ENCODE results near the gene SERPINA3.

Gene SERPINA3

DNA sequence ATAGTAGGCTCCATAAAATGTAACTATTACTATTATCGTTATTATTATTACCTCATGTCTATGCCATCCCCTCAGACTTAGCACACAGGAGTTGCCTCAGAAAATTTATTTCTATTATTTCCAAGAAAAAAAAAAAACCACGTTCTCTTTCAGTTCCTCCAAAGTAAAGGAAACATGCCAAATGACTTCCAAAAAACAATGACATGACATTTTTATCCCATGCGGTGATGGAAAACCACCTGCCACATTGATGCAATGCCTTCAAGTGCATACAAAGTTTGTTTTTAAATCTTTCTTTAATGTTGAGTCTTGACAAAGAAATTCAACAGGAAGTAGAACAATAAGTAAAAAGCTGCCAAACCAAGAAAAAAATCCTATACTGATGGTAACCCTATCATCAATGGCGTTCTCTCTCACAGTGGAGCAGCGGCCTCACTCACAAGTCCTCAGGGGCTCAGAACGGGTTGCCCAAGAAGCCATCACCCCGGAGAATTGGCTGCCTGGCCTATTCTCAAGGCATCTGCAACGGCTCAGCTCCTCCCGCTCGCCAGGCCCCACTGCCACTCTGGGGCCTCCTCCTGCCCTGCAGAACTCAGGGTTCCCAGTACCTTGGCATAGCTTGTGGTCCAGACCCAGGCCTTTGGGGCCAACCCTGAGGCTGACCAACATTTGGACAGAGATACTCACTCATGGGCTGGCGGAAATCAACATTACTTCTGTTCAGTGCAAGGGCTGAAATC, 51.9 kb downstream of the SERPINA3 start:
- no peak for DNase-seq (ENCODE audit: low read depth)
- TF ChIP-seq, protein P1, sequence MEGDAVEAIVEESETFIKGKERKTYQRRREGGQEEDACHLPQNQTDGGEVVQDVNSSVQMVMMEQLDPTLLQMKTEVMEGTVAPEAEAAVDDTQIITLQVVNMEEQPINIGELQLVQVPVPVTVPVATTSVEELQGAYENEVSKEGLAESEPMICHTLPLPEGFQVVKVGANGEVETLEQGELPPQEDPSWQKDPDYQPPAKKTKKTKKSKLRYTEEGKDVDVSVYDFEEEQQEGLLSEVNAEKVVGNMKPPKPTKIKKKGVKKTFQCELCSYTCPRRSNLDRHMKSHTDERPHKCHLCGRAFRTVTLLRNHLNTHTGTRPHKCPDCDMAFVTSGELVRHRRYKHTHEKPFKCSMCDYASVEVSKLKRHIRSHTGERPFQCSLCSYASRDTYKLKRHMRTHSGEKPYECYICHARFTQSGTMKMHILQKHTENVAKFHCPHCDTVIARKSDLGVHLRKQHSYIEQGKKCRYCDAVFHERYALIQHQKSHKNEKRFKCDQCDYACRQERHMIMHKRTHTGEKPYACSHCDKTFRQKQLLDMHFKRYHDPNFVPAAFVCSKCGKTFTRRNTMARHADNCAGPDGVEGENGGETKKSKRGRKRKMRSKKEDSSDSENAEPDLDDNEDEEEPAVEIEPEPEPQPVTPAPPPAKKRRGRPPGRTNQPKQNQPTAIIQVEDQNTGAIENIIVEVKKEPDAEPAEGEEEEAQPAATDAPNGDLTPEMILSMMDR (conservative IDR thresholded peaks at IDR 0.05; ENCODE audit: low read length), result no peak
- no peak overlapping the region for H3K4me3 ChIP-seq (ENCODE audit: low read length)

DNA sequence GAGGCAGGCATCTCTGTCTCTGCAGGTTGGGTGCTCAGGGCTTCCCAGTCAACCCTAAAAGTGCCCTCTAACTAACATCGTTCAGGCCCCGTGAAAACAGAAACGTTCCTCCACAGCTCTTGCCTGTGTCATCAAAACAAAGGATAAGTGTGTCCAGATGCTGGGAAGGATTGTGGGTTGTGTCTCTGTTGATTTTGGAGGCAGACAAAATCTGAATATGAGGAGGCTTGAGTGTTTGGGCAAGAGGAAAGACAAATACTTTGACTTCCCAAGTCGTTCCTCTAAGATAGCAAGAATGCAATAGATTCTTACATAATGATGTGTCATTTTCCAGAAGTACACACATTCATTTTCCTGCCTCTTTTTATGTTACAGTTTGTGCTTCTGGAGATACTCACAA, 52.9 kb downstream of the SERPINA3 start:
- TF ChIP-seq, protein P1 (conservative IDR thresholded peaks at IDR 0.05; ENCODE audit: low read length), result no peak
- H3K4me3 ChIP-seq (ENCODE audit: low read length), result no peak overlapping the region
- peak; percentile 90 for DNase-seq (ENCODE audit: low read depth)

DNA sequence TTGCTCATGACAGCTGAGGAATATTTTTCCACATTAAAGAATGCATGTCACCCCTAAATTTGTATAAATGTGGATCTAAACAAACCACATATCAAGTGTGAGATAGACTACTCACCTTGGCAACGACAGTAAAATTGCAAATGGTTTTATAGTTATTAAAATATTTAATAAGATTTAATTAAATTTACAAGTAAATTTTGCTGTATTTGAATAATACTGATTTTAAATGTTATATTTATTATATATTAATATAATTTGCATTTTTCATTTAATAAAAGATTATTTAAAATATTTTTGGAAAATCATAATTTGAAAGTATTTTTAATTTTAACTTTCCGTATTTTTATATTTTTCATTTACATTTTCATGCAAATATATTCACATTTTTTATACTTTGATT, 53.4 kb downstream of the SERPINA3 start:
- DNase-seq (ENCODE audit: low read depth), result no peak
- TF ChIP-seq, protein P1 (conservative IDR thresholded peaks at IDR 0.05; ENCODE audit: low read length), result no peak
- H3K4me3 ChIP-seq (ENCODE audit: low read length), result no peak overlapping the region

DNA sequence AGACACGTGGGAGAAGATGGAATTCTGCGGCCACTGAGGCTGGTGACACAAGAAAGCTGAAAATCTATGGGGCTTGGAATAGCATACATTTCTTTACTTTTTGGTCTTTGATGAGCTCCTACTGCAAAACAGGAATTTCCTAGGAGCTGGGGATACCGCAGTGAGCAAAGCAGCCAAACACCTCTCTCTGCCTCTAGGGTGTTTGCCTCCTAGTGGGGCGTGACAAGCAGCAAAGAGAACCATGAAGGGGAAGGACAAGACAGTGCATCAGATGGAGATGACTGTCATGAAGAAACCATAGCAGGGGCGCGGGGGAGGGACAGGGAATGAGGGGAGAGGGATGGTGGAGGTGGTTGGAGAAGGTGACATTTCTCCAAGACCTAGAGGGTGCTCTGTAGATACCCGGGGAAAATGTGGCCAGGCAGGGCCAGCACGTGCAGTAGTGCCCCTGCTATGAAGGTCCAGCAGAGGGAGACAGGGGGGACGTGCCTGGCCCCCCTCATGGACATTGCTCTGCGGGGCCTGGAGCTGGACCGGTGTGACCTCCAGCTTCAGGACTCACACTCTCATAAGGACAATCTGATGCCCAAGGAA, 58.6 kb downstream of the SERPINA3 start:
- H3K4me3 ChIP-seq (ENCODE audit: low read length), result no peak overlapping the region
- TF ChIP-seq, protein P1 (conservative IDR thresholded peaks at IDR 0.05; ENCODE audit: low read length), result no peak
- no peak for DNase-seq (ENCODE audit: low read depth)

DNA sequence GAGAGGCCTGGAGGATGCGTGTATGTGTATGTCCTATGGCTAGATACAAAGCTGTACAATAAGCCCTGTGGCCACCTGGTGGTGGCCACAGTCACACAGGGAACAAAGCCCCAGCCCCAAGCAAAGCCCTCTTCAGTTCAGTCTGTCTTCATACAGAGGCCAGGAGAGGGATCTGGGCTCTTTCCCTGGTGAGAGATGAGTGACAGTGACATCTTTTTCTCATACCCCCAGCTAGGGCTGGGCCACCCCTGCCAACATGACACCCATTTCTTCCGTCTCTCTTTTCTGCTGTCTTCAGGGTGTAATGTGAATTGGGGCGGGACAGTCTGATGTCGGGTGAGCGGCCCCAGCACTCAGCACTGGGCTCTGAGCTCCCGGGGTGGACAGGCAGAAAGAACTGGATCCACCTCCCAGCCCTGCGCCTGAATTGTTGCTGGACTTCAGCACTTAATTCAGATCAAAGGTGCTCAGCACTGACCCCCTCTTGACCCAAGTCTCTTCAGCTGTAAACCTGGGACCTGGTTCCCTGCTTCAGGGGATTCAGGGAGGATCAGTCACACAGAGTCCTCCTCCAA, 59.8 kb downstream of the SERPINA3 start:
- DNase-seq (ENCODE audit: low read depth), result no peak
- no peak overlapping the region for H3K4me3 ChIP-seq (ENCODE audit: low read length)
- TF ChIP-seq, protein P1 (conservative IDR thresholded peaks at IDR 0.05; ENCODE audit: low read length), result no peak

DNA sequence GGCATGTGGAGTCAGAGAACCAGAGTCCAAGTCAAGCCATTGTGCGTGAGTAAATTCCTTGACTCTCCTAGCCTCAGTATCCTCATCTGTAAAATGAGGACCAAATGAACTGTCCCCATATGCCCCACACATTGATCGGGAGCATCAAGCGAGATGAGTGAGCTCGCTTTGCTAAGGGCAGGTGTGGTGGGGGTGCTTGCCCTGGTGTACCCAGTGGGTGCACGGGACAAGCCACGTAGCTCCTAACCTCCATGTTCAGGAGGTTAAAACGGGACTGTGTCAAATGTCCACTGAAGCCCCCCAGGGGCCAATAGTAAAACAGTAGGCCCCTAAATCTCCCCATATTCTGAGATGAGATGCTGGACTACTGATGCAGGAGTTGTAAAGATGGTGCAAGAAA, 60.9 kb downstream of the SERPINA3 start:
- no peak overlapping the region for H3K4me3 ChIP-seq (ENCODE audit: low read length)
- DNase-seq (ENCODE audit: low read depth), result no peak
- TF ChIP-seq, protein P1 (conservative IDR thresholded peaks at IDR 0.05; ENCODE audit: low read length), result no peak

All from AG10803 (cell line).